GM19467 (cell line): ENCODE measurements around the gene KDM5B.
"Not testable (repeated sequence)": the region's sequence is repeated elsewhere in the genome, so short reads cannot be mapped to it uniquely, and the experiment has no call there.

Source experiments
- ATAC-seq: cut with Tn5 transposase; IDR thresholded peaks from one replicate; pipeline ENCODE4 v1.9.1; 2021; ENCODE audit warnings: mild to moderate bottlenecking, moderate library complexity; ENCODE audit not compliant: unreplicated experiment

The KDM5B gene

DNA sequence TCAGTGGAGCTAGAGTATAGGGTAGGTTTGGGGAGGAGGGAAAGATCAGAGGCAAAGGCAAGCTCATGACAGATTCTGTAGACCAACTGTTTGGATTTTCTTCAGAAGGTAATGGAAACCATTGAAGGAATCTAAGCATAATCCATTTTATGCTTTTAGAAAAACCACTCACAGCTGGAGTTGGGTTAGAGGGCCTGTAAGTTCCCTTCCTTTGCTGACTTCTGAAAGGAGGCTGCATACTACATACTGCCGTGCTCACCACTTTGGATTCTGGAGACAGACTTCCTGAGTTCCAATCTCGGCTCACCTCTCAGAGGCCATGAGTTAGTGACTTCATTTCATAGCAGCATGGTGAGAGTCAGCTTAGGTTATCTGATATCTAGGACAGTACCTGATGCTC is 91.6 kb downstream of the KDM5B start:
- no peak for ATAC-seq

DNA sequence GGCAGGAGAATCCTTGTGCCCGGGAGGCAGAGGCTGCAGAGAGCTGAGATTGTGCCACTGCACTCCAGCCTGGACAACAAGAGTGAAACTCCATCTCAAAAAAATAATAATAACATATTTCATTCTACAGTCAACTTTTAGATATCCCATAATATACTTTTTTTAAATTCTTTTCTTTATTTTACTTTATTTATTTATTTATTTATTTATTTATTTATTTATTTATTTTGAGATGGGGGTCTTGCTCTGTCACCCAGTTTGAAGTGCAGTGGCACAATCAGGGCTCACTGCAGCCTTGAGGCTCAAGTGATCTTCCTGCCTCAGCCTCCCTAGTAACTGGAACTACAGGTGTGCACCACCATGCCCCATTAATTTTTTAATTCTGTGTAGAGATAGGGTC is 94.0 kb downstream of the KDM5B start:
- not testable (repeated sequence) for ATAC-seq

DNA sequence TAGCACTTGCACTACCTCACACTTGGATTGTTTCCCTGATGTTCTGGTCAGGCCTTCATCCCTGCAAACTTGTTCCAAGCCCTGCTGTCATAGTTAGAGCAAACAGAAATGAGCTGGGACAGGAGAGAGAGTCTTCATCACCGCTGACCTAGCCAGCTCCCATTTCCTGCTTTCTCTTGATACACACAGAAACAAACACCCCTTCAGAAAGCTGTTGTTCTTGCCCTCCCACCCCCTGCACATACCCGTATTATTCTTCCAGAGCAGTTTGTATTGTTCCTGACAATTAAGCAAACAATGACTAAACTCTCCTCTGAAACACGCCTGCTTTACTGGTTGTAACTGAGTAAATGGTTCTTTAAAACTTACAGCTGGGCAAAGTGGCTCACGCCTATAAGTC is 95.1 kb downstream of the KDM5B start:
- no peak for ATAC-seq

DNA sequence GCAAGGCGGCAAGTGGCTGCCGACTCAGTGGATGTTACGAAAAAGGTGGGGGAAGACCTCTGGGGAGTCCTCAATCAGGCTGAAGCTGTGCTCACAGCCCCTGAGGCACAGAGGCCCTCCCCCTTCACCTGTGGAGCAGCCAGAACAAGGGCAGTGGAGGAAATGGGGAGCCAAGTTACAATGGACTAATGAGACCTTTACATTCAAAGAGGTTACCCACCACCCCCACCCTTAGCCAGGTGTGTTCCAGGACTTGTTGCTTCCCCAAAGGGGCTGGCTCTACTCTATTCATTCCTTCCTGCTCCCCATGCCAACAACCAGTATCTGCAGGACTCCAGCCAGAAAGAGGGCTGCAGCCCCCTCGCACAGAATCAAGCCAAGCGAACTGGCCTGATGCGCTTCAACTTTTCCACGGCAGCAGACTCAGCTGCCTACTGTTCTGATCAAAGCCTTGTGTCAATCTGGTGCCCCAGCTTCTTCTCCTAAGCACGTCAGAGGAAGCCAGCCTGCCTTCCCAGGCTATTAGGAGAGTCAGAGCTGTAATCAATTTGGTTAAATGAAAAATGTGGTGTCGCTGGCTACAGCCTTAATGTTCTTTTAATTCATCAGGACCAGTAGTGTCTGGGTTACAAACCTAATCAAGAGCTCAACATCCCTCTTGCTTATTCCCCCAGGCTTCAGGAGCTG is 96.1 kb downstream of the KDM5B start:
- ATAC-seq = no peak

DNA sequence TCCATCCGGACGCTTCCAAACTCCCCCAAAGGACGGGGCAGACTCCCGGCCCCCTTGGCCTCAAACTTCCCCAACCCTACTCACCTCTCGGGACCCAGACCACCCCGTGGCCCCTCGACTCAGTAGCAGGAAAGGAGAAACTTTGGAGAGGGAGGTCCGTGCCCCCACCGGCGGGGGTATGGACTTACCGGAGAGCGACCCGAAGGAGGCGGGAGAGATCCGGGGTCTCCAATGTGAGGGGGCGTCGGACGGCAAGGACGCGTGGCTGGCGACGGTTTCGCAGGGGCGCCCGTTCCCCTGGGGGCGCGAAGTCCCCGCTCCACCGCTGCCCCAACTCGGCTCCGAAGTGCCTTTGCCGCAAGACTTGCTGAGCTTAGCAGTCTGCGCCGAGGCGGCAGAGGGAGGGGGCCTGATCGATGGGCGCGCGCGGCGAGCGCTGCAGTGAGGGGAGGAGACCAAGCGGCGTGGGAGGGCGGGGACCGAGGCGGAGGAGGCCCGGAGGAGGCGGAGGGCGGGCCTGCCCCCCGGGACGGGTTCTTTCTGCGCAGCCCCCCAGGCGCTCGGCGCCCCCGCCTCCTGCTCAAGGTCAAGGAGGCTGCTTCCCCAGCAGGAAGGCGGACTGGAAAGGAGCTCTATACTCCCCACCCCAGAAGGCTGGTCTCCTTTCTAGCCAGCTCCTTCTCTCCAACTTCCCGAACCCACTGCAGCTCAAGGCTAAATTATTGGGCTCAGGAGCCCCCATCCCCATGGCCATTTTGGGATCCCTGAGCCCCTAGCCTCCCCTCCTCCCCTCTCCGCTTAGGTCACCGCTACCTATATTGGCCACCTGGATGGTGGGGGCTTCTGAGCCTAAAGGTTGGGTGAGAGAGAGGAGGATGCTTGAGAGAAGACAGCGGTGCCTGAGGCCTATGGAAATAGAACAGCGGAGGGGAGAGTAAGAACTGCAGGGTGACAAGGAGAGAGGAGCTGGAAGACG is 97.9 kb downstream of the KDM5B start, which contains the start of gene SYT2:
TSS of gene SYT2 (minus strand) at position 385 of the 976 bp plus-strand sequence. CDS start 104,682 bp downstream, outside the sequence.
- ATAC-seq = no peak

DNA sequence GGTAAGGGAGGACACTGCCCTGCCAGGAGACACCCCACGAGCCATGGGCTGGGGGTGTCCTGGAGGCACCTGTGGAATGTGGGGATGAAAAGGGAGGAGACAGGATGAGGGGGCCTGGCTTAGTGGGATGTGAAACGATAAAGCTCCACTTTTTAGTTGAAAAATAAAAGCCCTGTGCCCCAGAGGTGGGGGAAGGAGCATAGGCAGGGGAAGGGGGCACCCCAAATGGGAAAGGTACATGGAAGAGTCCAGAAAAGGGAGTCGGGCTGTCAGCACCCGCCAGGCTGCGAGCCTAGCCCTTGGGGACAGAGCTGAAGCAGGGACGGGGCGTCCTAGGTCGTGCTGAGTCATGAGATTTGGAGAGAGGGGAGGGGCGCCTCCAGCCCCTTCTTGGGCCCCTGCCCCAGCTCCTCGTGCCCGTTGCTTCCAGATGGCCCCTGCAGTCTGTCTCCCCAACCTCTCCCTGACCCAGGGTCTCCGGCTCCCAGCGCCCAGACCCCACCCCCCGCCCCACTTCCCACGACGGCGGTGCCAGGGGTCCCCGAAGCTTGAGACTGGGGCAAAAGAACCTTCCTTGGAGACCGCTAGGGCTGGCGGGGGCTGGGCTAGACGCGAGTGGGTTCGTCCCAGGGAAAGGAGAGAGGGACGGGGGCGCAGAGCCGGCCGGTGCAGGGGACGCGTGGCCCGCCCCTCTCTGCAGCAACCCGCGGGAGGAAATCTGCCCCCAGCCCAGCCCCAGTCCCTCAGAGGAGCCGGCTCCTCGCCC is 98.8 kb downstream of the KDM5B start:
- no peak for ATAC-seq

DNA sequence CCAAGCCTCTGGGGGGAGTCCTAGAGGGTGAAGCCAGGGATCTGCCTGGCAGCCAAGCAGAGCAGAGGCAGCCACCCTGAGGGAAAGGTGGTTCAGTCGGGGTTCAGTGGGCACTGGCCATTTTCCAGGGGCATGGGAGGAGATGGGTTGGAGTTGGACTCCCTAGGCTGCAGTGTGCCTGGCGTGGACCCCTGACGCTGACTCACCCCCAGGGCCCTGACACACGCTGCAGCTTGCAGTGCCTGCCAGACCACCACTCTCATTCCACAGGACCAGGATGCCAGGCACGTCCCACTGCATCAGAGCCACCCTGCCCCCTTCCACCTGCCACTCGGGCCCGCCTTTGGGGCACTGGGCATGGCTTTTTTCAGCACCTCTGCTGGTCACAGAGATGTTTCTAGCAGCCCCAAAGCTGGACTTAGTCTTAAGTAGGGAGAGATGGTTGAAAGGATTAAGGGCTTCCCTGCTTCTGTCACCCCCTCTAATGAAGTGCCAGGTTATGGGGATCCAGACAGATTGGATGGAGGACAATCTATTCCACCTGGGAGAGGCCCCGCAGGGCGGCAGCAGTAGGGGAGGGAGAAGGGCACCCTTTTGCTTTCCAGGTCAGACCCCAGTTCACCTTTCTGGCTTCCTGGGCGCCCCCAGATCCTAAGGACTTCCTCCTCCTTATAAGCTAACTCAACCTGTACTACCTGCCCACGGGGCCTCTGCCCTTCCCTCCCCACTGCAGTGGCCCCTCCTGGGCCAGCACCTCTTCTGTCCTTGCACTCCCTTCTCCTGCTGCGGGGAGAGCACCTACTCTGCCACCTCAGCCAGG is 99.6 kb downstream of the KDM5B start:
- no peak for ATAC-seq

DNA sequence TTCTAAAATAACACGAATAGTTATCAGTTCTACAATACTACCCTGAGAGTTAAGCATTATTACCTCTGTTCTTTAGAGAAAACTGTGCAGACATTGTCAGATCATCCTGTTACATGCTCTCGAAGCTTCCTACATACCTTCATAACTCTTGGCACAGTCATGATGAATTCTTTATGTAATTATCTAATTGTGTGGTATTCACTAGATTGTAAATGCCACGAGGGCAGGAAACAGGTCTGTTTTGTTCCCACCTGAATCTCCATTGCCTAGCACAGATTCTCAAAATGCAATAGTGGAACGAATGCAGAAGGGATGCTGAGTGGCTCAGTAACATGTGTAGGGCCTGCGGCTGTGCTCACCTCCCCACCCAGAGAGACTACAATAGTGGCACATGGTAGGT is 101.4 kb downstream of the KDM5B start:
- ATAC-seq = no peak

DNA sequence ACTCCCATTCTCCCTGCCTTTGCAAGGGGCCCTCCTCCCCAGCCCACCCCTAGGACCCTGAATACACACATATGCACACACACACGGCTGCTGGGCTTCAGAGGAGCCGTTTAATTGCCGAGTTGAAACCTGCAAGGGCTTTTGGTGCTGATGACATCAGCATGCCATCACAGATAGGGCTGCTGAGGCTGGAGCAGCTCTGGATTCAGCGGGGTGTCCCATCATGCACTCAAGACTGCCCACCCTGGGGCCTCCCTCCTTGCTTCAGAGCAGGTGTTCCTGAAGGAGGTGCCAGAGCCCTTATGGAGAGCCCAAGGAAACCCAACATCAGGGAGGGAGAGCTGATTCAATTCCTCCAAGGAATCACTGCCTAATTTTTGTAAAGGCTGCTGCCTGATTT is 103.6 kb downstream of the KDM5B start:
- ATAC-seq = no peak

DNA sequence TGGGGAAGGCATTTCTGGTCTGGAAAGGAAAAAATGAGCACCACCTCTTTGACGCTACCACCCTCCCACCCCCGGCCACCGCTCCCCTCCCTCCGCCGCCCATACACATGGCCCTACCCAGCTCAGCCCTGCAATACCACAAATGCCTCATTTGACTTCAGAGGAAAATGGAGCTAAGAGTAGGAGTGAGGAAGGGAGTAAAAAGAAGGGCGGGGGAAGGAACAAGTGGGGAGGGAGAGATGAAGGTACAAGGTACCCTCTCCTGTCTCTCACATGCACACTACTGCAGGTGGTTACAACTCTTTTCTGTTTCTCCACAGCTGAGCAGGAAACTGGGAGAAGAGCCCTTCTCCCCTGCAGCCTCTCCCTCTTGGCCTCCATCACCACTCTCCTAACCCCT is 105.0 kb downstream of the KDM5B start:
- ATAC-seq = no peak

DNA sequence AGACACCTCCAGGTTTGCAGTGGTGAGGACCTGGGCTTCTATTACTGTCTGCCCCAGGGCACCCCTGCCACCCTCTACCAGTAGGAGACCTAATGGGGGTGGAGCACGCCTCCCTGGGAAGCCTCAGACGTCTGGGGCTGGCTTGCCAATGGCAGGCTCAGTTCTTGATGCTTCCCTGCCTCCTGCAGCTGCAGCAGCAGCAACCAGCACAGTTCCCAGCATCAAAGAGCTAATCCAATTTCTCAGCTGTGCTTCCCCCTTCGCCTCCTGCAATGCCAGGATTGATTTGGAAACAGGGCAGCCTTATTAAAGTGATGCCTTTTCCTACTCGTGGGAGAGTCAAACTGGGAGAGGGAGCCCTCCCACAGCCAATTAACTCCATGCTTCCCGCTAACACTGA is 106.1 kb downstream of the KDM5B start:
- ATAC-seq = no peak

DNA sequence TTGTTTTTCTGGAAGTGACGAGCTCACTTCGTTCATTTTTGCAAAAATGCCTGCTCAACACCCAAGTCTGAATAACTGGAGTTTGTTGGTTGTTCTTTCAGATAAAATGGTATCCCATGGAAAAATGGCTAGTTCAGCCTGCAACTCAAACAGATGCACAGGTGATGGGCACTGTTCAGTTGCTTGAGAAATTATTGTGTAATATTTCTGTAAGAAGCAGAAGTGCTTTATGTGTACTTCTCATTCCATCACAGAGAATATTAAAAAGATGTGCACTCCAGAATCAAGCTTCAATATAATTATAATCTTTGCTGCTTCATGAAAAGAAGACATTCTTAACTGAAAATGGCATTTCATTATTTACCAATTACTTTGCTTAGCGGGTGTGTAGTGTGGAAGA is 107.0 kb downstream of the KDM5B start:
- ATAC-seq = no peak

DNA sequence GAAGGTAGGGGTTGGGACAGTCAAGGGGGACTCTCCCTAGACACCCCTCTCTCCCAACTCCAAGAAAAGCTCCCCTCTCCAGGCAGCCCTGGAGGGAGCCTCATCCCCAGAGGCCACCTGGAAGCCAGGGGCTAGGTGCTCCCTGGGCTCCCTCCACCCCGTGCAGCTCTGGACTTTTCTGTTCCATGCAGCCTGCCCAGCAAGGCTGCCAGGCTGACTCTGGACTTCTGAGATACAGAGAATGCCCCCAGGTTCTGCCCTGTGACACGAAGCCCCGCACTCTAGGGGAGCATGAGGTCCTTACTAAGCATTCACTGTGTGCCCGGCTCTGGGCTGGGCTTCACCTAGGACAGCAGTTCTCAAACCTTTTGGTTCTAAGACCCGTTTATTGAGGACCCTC is 108.2 kb downstream of the KDM5B start:
- no peak for ATAC-seq

DNA sequence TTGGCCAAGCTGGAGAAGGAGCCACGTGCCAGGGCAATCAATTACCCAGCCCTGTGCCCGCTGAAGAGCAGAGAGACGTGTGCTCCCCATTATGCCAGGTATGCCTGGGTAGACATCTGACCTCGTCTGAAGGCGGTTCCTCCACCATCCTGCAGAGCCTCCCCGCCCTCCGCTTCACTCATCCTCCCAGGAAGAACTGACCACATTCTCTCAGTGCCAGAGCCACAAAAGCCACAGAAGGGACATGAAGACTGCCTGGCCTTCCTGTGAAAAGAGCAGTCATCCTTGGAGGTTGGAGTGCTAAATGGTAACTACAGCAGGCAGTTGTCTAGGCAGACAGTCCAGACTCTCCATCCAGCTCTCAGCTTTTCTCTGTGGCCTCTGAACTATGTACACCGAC is 109.9 kb downstream of the KDM5B start:
- no peak for ATAC-seq

DNA sequence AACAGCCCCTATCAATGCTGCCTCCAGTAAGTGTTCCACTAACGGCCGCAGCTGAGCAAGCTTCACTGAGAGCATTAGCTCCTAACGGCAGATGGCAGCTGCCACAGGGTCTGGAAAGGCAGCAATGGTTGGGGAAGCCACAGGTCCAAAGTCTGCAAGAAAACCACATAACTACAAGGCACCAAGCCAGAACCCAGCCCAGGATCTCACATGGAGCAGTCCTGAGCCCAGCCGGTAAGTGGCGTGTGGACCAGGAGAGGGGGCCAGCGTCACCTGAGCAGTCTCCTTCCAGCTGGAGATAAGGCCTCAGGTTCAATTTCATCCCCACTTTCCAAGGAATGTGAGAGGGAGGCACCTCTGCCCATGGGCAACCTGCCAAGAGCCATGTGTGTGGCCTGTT is 111.2 kb downstream of the KDM5B start:
- no peak for ATAC-seq

DNA sequence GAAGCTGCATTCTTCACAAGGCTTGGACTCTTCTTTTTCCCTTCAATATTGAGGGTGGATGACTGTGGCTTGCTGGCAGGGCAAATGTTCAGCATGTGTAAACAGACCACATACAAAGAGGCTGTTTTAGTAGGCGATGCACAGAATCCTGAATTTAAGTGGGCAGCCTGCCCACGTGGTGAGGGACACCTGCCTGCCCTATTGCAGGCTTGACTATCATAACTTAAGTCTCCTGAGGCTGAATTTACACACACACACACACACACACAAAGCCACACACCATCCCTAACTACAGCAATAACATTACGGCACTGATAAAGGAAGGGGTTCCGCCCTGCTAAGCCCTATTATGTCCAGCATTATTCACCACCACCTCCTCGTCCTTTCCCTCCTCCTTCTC is 113.9 kb downstream of the KDM5B start:
- ATAC-seq = no peak

DNA sequence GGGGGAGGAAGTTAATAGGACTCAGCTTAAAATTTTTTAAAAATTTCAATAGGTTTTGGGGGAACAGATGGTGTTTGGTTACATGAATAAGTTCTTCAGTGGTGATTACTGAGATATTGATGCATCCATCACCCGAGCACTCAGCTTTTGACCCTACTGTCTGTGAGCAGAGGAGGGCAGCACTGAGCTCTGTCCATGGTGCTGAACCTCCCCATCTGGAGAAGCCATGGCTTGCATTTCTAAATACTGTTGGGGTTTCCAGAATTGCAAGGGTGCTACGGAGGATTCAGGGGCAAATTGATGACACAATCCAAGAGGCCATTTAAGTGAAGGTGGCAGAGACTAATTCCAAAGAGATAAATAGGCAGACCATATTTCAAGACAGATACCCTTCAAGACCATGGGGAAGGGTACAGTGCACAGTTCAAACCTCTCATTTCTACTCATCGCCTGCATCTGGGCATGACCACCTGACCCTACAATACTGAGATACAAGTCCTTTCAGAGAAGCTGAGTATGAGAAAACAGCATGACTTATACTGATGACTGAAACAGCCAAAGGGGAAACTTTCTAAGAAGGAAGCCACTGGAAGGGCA is 115.2 kb downstream of the KDM5B start:
- no peak for ATAC-seq

DNA sequence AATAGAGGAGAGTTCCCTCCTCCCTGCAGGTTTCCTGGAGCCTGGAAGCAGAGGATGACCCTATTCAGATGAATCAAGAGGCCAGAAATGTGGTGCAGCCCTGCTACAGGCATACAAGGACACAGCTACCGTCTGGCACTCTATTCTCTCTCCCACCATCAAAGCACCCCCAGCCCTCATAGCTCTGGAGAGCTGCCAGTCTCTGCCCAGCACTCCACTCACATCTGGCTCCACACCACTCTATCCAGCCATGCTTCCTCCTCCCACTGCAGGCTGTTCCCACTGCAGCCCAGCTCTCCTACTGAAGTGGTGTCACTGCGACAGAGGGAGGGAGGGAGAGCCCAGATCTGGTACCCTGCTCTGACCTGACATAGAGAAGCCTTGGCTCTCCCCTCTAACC is 116.4 kb downstream of the KDM5B start:
- ATAC-seq = no peak

DNA sequence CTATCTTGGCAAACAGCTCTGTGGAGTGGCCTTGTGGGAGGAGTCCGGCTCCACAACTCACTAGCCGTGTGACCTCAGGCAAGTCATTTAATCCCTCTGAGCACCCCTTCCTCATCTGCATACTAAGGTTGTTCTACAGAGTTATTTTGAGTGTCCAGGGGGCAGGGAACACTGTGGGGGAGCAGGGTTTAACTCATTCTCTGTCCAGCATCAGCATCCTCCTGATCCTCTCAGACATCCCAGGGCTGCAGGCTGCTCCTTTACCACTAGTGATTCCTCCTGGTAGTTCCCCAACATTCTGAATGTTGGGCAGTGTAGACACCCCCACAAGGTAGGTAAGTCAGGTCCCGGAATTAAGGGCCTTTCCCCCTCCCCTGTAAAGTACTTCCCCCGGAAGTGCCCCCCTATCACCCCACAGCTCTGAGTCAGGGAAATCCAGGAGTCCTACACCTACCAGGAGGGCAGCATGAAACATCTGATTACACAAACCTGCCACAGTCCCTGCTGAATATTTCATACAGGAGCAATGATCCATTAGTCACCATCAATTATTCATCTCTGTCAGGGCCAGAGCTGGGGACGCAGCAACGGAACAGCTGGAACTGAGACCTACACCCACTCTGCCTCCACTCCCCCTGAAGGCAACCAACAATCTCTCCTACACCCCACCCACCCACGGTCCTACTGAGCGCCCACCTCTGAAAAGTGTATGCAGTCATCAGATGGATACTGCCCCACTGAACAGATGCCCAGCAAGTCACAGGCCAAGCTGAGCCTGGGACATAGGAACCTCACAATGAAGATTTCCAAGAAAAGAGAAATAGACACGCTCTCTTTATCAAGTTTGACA is 118.5 kb downstream of the KDM5B start:
- no peak for ATAC-seq
